Activated T-cell treated with anti-CD3 and anti-CD28 coated beads for 1 hour (primary cell): ENCODE results near the gene RBM33.
"Not testable (repeated sequence)": the region's sequence is repeated elsewhere in the genome, so short reads cannot be mapped to it uniquely, and the experiment has no call there.

ENCODE experiments used
- DNase-seq: peaks from one replicate; pipeline ENCODE4 v3.0.0-alpha.2; 2020; ENCODE audit warnings: low read depth

Gene RBM33

GRCh38 chr7:155690655-155691054 lies 46.2 kb downstream of the RBM33 start:
- DNase-seq = not testable (repeated sequence)

- DNase-seq = no peak
These were observed 47.9 kb downstream of the RBM33 start for GRCh38 chr7:155692317-155692716.

GRCh38 chr7:155693826-155694225 lies 49.4 kb downstream of the RBM33 start:
- DNase-seq = no peak

GRCh38 chr7:155694851-155695250 lies 50.4 kb downstream of the RBM33 start:
- DNase-seq = no peak

GRCh38 chr7:155696747-155697146 lies 52.3 kb downstream of the RBM33 start:
- no peak for DNase-seq

GRCh38 chr7:155698633-155699032 lies 54.2 kb downstream of the RBM33 start:
- no peak for DNase-seq

GRCh38 chr7:155699180-155699579 lies 54.7 kb downstream of the RBM33 start:
- DNase-seq = no peak

GRCh38 chr7:155700847-155701246 lies 56.4 kb downstream of the RBM33 start:
- DNase-seq = no peak

- no peak for DNase-seq
These were observed 57.6 kb downstream of the RBM33 start for GRCh38 chr7:155701972-155702544.

- no peak for DNase-seq
These were observed 58.2 kb downstream of the RBM33 start for GRCh38 chr7:155702616-155703015.

- DNase-seq = no peak
These were observed 61.3 kb downstream of the RBM33 start for GRCh38 chr7:155705623-155706360.

- no peak for DNase-seq
These were observed 61.9 kb downstream of the RBM33 start for GRCh38 chr7:155706376-155706775.

GRCh38 chr7:155709453-155709852 lies 65.0 kb downstream of the RBM33 start:
- no peak for DNase-seq

GRCh38 chr7:155710031-155710430 lies 65.6 kb downstream of the RBM33 start:
- no peak for DNase-seq

GRCh38 chr7:155710530-155710929 lies 66.1 kb downstream of the RBM33 start:
- DNase-seq = no peak

GRCh38 chr7:155711081-155711480 lies 66.6 kb downstream of the RBM33 start:
- DNase-seq = no peak

GRCh38 chr7:155713384-155713783 lies 68.9 kb downstream of the RBM33 start:
- no peak for DNase-seq

- DNase-seq = no peak
These were observed 70.2 kb downstream of the RBM33 start for GRCh38 chr7:155714702-155715101.

- no peak for DNase-seq
These were observed 70.8 kb downstream of the RBM33 start for GRCh38 chr7:155715111-155715805.

GRCh38 chr7:155717010-155717744 lies 72.7 kb downstream of the RBM33 start:
- DNase-seq = no peak

- DNase-seq = no peak
These were observed 76.6 kb downstream of the RBM33 start for GRCh38 chr7:155721056-155721455.

GRCh38 chr7:155722118-155722517 lies 77.7 kb downstream of the RBM33 start:
- DNase-seq = no peak

- DNase-seq = no peak
These were observed 78.5 kb downstream of the RBM33 start for GRCh38 chr7:155722936-155723335.
